Colonic mucosa (tissue), 4 donors: ENCODE results near the gene ADAMTSL4. TPM values are rescaled to one million over a fixed set of nuclear protein-coding genes. Genes with fewer than 3 reads are reported as not detected.
A peak's percentile ranks its signal among the peaks of the same experiment; 100 is the strongest.
"Not testable (repeated sequence)": the region's sequence is repeated elsewhere in the genome, so short reads cannot be mapped to it uniquely, and the experiment has no call there.

Experiments
- DNase-seq: peaks from one replicate; pipeline ENCODE4 v3.0.0-alpha.2; 2020
- H3K27ac ChIP-seq: fragments of 200-600 bp; one replicate; pipeline ENCODE4 v1.8.0; 2021
- H3K27me3 ChIP-seq: fragments of 200-600 bp; one replicate; pipeline ENCODE4 v1.8.0; 2021
- H3K36me3 ChIP-seq: fragments of 200-600 bp; one replicate; pipeline ENCODE4 v1.8.0; 2021
- H3K4me1 ChIP-seq: fragments of 200-600 bp; one replicate; pipeline ENCODE4 v1.8.0; 2021; ENCODE audit warnings: mild to moderate bottlenecking
- H3K4me3 ChIP-seq: fragments of 200-600 bp; one replicate; pipeline ENCODE4 v1.8.0; 2021
- H3K9ac ChIP-seq, 2 donors: one replicate each; pipeline ENCODE4 v1.7.0; 2013; ENCODE audit warnings: control low read depth in 2 of 2, low read depth in 2 of 2, low read length in 2 of 2
- H3K9me3 ChIP-seq: fragments of 200-600 bp; one replicate; pipeline ENCODE4 v1.8.0; 2021
- intact Hi-C: fragments of 100-400 bp; cut with DNase I; formaldehyde crosslinking; loops from one replicate; pipeline ENCODE4 v1.14.1; 2022
- total RNA-seq, 2 donors: library from RNA; stranded (reverse); fragmentation: NEBNext Ultra II Directional in 1 of 2; extraction: Animal tissue kit (Norgen Biotek cat#: 25700) in 1 of 2; gene quantifications; one replicate each; pipeline ENCODE4 v1.2.1, GENCODE V29; 2021
- TF ChIP-seq, protein P1 (sequence below): fragments of 200-600 bp; IDR thresholded peaks from one replicate; pipeline ENCODE4 v1.8.0; 2022; ENCODE audit warnings: antibody characterized with exemption, mild to moderate bottlenecking
- donor health status: healthy.
- donor health status: DM: no; HTN: no; CAD: no.
- donor health status: DM: no; HTN: no; CAD: no.

Gene ADAMTSL4
- total RNA-seq, 2 donors from 2014 or later, result 4.9 to 6.3 TPM

DNA sequence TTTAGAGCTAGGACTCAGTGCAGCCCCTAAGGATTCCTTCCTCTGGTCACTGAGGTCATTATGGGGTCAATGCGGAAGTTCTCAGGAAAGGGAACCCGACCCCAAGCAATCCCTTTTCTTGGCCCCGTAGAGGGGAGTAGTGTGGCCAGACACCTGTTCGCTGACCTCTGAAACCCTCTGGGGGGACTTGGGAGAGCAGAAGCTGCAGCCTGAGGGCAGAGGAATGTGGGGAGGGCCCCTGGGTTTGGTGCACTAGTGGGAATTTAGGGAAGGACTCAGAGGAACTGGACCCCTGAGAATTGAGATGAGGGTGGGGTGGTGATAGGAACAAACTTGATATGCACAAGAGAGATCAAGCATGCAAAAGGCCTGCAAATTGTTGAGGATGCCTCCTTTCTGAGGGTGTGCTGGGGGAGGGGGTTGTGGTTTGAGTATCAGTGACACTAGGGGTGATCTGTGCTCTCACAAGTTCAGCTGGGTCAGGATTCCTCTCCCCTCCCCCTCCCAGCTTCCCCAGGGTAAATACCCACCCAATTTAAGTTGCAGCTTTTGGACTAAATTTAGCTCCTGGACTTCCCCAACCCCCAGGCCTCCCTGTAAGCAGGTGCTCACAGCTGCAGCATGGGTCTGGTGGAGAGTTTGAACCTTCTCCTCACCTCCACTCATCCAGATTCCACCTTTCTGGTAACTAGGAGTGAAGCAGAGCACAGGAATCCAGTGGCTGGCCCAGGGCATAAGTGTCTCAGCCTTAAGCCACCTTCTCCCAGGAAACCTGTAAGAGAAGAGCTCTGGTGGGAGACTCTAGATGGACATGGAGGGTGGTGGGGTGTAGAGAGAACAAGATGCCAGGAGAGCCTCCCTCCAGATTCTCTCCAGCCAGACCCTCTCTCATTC lies 13.5 kb downstream of the ADAMTSL4 start:
- no peaks in the 10 kb centered on the region for H3K27me3 ChIP-seq
- peak overlapping the region; percentile 42 for H3K4me3 ChIP-seq
- peaks cover 44% of the 10 kb centered on the region for H3K4me1 ChIP-seq
- DNase-seq, result peak; percentile 67
- TF ChIP-seq, protein P1, sequence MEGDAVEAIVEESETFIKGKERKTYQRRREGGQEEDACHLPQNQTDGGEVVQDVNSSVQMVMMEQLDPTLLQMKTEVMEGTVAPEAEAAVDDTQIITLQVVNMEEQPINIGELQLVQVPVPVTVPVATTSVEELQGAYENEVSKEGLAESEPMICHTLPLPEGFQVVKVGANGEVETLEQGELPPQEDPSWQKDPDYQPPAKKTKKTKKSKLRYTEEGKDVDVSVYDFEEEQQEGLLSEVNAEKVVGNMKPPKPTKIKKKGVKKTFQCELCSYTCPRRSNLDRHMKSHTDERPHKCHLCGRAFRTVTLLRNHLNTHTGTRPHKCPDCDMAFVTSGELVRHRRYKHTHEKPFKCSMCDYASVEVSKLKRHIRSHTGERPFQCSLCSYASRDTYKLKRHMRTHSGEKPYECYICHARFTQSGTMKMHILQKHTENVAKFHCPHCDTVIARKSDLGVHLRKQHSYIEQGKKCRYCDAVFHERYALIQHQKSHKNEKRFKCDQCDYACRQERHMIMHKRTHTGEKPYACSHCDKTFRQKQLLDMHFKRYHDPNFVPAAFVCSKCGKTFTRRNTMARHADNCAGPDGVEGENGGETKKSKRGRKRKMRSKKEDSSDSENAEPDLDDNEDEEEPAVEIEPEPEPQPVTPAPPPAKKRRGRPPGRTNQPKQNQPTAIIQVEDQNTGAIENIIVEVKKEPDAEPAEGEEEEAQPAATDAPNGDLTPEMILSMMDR, result no peak
- H3K36me3 ChIP-seq, result no peaks in the 10 kb centered on the region
- H3K27ac ChIP-seq, result peak overlapping the region; percentile 98
- H3K9me3 ChIP-seq, result no peaks in the 10 kb centered on the region
- H3K9ac ChIP-seq, result peak overlapping the region; percentile 93 to 98
- intact Hi-C loops, result loop anchor here (10.0 kb wide), 1 partner anchor 362 kb away; the partner anchor contains the start of gene SETDB1

DNA sequence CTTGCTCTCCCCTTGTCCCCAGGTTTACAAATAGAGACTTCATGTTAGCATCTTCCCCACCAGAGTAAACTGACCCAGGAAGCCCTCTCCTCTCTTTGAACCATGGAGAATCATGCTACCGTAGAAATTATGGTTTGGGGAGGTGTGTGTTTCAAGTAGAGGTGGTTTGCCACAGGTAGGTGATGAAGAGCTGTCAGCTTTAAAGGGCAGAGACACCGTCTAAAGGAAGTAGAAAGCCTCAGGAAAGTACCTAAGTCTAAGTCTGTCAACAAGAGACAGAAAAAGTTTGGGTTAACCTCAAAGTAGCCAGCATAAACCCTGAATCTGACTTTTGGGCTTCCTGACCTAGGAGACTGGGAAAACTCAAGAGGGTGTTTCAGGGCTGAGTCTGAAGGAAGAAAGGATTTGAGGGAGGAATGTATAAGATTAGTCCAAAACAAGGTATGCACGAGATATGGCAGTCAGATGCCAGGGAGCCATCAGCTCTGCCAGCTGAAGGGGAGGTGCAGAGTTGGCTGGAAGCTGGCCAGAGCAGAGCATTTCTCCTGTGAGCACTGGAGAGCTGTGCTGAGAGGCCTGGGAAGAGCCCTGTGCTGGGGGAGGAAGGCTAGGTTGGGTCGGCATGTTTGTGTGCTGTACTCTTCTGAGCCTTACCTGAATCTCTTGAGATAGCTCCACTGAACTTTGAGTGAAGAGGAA lies 14.3 kb downstream of the ADAMTSL4 start:
- Histone ChIP-seq H3K4me1 (peaks cover 45% of the 10 kb centered on the region), H3K4me3 (no peak overlapping the region)
- intact Hi-C loops, result loop anchor here (10.0 kb wide), 1 partner anchor 361 kb away; the partner anchor contains the start of gene SETDB1

DNA sequence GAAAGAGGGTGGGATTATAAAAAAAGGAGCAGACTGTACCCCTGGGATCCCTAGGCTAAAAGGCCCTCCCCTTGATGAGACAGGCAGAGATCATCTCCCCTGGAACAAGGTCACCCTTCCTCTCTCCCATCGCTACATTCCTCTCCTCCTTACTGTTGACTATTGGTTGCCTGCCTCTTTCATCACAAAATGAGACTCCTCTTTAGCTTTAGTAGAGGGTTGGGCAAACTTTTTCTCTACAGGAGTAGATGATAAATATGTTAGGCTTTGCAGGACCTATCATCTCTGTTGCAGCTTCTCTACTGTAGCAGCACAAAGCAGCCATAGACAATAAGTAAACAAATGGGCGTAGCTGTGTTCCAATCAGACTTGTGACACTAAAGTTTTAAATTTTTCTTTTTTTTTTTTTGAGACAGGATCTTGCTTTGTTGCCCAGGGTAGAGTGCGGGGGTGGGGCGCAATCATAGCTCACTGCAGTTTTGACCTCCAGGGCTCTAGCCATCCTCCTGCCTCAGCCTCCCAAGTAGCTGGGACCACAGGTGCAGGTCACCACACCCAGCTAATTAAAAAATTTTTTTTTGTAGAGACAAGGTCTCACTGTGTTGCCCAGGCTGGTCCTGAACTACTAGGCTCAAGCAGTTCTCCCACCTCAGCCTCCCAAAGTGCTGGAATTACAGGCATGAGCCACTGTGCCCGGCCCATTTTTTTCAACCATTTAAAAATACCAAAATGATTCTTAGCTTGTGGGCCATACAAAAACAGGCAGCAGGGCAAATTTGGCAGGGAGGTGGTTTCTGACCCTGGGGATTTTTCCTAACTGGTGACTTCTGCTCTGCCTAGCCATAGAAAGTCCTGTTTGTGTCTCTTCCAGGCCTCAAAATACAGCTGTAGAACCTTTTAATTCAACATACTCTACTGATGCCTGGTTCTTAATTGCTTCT lies 15.1 kb downstream of the ADAMTSL4 start:
- no peaks in the 10 kb centered on the region for H3K36me3 ChIP-seq
- no peaks in the 10 kb centered on the region for H3K27me3 ChIP-seq
- TF ChIP-seq, protein P1, result no peak
- H3K9me3 ChIP-seq, result no peaks in the 10 kb centered on the region
- peak overlapping the region; percentile 48 to 98 for H3K9ac ChIP-seq
- no peak overlapping the region for H3K4me3 ChIP-seq
- no peak for DNase-seq
- peaks cover 46% of the 10 kb centered on the region for H3K4me1 ChIP-seq
- intact Hi-C loops, result loop anchor here (10.0 kb wide), 1 partner anchor 360 kb away; the partner anchor contains the start of gene SETDB1
- H3K27ac ChIP-seq, result peak overlapping the region; percentile 98

More for the DNA sequence above, 14.3 kb downstream of the ADAMTSL4 start:
- Histone ChIP-seq H3K27me3 (no peaks in the 10 kb centered on the region), H3K9ac (peak overlapping the region; percentile 68 to 98), H3K36me3 (no peaks in the 10 kb centered on the region), H3K9me3 (no peaks in the 10 kb centered on the region), H3K27ac (peak overlapping the region; percentile 98)
- TF ChIP-seq, protein P1, result no peak
- peak; percentile 77 for DNase-seq

DNA sequence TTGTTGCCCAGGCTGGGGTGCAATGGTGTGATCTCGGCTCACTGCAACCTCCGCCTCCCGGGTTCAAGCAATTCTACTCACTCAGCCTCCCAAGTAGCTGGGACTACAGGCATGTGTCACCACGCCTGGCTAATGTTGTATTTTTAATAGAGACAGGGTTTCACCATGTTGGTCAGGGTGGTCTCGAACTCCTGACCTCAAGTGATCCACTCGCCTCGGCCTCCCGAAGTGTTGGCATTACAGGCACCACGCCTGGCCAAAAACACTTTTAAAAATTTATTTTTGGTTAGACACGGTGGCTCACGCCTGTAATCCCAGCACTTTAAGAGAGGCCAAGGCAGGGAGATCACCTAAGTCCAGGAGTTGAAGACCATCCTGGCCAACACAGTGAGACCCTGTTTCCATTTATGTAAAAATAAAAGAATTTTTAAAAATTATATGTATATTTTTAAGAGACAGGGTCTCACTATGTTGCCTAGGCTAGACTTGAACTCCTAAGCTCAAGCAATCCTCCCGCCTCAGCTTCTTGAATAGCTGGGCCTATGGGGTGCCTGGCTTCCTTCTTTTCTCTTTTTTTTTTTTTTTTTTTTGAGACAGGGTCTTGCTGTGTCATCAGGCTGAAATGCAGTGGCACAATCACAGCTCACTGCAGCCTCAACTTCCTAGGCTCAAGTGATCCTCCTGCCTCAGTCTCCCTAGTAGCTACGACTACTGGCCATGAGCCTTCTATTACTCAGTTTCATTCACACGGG lies 16.2 kb downstream of the ADAMTSL4 start:
- H3K9me3 ChIP-seq, H3K4me3 ChIP-seq, H3K36me3 ChIP-seq, H3K9ac ChIP-seq, H3K27me3 ChIP-seq, DNase-seq: not testable (repeated sequence)
- Histone ChIP-seq H3K27ac (peak overlapping the region; percentile 98), H3K4me1 (peaks cover 48% of the 10 kb centered on the region)
- intact Hi-C loops, result loop anchor here (10.0 kb wide), 1 partner anchor 359 kb away; the partner anchor contains the start of gene SETDB1
